GM23338 (cell line): ENCODE results near the gene RAB9B. TPM values are rescaled to one million over a fixed set of nuclear protein-coding genes. Genes with fewer than 3 reads are reported as not detected.

Experiments used
- CTCF ChIP-seq, 2 experiments: fragments of 200-600 bp in 1 of 2; sonication (generic) in 1 of 2; conservative IDR thresholded peaks; 2 replicates each; pipeline versions ENCODE4 v1.5.1 to v1.6.1; 2016 to 2017; ENCODE audit warnings: antibody characterized with exemption in 2 of 2, low read depth in 2 of 2, mild to moderate bottlenecking in 2 of 2, moderate library complexity in 1 of 2
- ETS1 ChIP-seq: IDR thresholded peaks from 2 replicates; pipeline ENCODE4 v1.6.1; 2016; ENCODE audit warnings: antibody characterized with exemption
- JUNB ChIP-seq: IDR thresholded peaks from one replicate; pipeline ENCODE4 v1.6.1; 2016; ENCODE audit warnings: antibody characterized with exemption; ENCODE audit not compliant: unreplicated experiment
- POLR2AphosphoS5 ChIP-seq: IDR thresholded peaks from 2 replicates; pipeline ENCODE4 v1.6.1; 2016; ENCODE audit warnings: antibody characterized with exemption, low read depth
- STAT1 ChIP-seq: IDR thresholded peaks from one replicate; pipeline ENCODE4 v1.6.1; 2016; ENCODE audit warnings: antibody characterized with exemption; ENCODE audit not compliant: unreplicated experiment
- ZNF462 ChIP-seq: fragments of 250-450 bp; sonication (Bioruptor Pico); IDR thresholded peaks from 2 replicates; pipeline ENCODE4 v1.5.0; 2020; ENCODE audit warnings: mild to moderate bottlenecking, moderate library complexity
- polyA plus RNA-seq: library from polyadenylated mRNA; unstranded; fragments of >200 nt; fragmentation: Nextera tagmentation; extraction: Ambion mirVana; gene quantifications from 2 replicates; pipeline ENCODE4 v1.2.1, GENCODE V29; 2016
- total RNA-seq: library from RNA; depleted of rRNA; stranded (reverse); fragments of >200 nt; shearing (Covaris generic); gene quantifications from 2 replicates; pipeline ENCODE4 v1.2.3, GENCODE V29; 2014

Gene RAB9B
- total and polyA plus RNA-seq, 2 experiments from 2014 or later = 0.24 to 0.28 TPM

- no peak for TF ChIP-seq ZNF462 (CRISPR knock-in tag)
- TF ChIP-seq STAT1 = no peak
- no peak for TF ChIP-seq JUNB
- TF ChIP-seq POLR2AphosphoS5 = no peak
- no peak for TF ChIP-seq ETS1
- no peak for TF ChIP-seq CTCF (conservative IDR thresholded peaks at IDR 0.05; ENCODE audit: low read depth in 2 of 2)
Observed at GRCh38 chrX:103847174-103847870, 15.3 kb upstream of the RAB9B start (continued).
